HL-60 (cell line): Measurements from ENCODE around the gene WDPCP.
"Not testable (repeated sequence)": the region's sequence is repeated elsewhere in the genome, so short reads cannot be mapped to it uniquely, and the experiment has no call there.

Experiments used
- DNase-seq, 2 experiments: peaks; one replicate each; pipeline ENCODE4 v3.0.0-alpha.2; 2010 to 2020; ENCODE audit warnings: low read depth in 1 of 2, low spot score in 1 of 2
- H3K27ac ChIP-seq: fragments of 250-450 bp; sonication (Bioruptor Pico); replicated peaks from 2 replicates; pipeline ENCODE4 v1.5.1; 2020; ENCODE audit warnings: mild to moderate bottlenecking, moderate library complexity
- H3K27me3 ChIP-seq: fragments of 250-450 bp; sonication (Bioruptor Pico); 2 replicates; pipeline ENCODE4 v1.5.1; 2021; ENCODE audit warnings: mild to moderate bottlenecking, moderate library complexity; ENCODE audit not compliant: insufficient read depth, poor library complexity, severe bottlenecking
- H3K4me3 ChIP-seq: replicated peaks from 2 replicates; pipeline ENCODE4 v1.5.1; 2011; ENCODE audit warnings: mild to moderate bottlenecking, control low read depth, low read length; ENCODE audit not compliant: insufficient read depth
- GABPA ChIP-seq: IDR thresholded peaks from 2 replicates; pipeline ENCODE4 v1.6.1; 2012; ENCODE audit warnings: low read depth
- POLR2AphosphoS5 ChIP-seq: IDR thresholded peaks from 2 replicates; pipeline ENCODE4 v1.6.1; 2012; ENCODE audit warnings: low read depth
- SPI1 ChIP-seq: IDR thresholded peaks from 2 replicates; pipeline ENCODE4 v1.6.1; 2012; ENCODE audit warnings: low read depth, mild to moderate bottlenecking, borderline replicate concordance
- TF ChIP-seq, protein P1 (sequence below): IDR thresholded peaks from one replicate; pipeline ENCODE4 v1.5.1; 2011; ENCODE audit warnings: low read length, control low read depth, inconsistent platforms; ENCODE audit not compliant: insufficient read depth
- TF ChIP-seq, protein P2 (sequence below): IDR thresholded peaks from 2 replicates; pipeline ENCODE4 v1.6.1; 2012; ENCODE audit warnings: low read depth; ENCODE audit not compliant: insufficient replicate concordance

Gene WDPCP

GRCh38 chr2:63422556-63422955 lies 165.7 kb downstream of the WDPCP start:
- no peak for DNase-seq
- Histone ChIP-seq H3K27me3 (no peaks in the 10 kb centered on the region), H3K27ac (no peak overlapping the region), H3K4me3 (no peak overlapping the region)
- TF ChIP-seq, protein P1, sequence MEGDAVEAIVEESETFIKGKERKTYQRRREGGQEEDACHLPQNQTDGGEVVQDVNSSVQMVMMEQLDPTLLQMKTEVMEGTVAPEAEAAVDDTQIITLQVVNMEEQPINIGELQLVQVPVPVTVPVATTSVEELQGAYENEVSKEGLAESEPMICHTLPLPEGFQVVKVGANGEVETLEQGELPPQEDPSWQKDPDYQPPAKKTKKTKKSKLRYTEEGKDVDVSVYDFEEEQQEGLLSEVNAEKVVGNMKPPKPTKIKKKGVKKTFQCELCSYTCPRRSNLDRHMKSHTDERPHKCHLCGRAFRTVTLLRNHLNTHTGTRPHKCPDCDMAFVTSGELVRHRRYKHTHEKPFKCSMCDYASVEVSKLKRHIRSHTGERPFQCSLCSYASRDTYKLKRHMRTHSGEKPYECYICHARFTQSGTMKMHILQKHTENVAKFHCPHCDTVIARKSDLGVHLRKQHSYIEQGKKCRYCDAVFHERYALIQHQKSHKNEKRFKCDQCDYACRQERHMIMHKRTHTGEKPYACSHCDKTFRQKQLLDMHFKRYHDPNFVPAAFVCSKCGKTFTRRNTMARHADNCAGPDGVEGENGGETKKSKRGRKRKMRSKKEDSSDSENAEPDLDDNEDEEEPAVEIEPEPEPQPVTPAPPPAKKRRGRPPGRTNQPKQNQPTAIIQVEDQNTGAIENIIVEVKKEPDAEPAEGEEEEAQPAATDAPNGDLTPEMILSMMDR = no peak
- TF ChIP-seq SPI1 (no peak), POLR2AphosphoS5 (no peak)

- no peak overlapping the region for H3K4me3 ChIP-seq
- no peak for DNase-seq
- no peak overlapping the region for H3K27ac ChIP-seq
- no peaks in the 10 kb centered on the region for H3K27me3 ChIP-seq
- TF ChIP-seq, protein P1 = no peak
- TF ChIP-seq SPI1 = no peak
- TF ChIP-seq, protein P2, sequence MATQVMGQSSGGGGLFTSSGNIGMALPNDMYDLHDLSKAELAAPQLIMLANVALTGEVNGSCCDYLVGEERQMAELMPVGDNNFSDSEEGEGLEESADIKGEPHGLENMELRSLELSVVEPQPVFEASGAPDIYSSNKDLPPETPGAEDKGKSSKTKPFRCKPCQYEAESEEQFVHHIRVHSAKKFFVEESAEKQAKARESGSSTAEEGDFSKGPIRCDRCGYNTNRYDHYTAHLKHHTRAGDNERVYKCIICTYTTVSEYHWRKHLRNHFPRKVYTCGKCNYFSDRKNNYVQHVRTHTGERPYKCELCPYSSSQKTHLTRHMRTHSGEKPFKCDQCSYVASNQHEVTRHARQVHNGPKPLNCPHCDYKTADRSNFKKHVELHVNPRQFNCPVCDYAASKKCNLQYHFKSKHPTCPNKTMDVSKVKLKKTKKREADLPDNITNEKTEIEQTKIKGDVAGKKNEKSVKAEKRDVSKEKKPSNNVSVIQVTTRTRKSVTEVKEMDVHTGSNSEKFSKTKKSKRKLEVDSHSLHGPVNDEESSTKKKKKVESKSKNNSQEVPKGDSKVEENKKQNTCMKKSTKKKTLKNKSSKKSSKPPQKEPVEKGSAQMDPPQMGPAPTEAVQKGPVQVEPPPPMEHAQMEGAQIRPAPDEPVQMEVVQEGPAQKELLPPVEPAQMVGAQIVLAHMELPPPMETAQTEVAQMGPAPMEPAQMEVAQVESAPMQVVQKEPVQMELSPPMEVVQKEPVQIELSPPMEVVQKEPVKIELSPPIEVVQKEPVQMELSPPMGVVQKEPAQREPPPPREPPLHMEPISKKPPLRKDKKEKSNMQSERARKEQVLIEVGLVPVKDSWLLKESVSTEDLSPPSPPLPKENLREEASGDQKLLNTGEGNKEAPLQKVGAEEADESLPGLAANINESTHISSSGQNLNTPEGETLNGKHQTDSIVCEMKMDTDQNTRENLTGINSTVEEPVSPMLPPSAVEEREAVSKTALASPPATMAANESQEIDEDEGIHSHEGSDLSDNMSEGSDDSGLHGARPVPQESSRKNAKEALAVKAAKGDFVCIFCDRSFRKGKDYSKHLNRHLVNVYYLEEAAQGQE = no peak
Measured at GRCh38 chr2:63408530-63408929, 179.7 kb downstream of the WDPCP start.

GRCh38 chr2:63406641-63407040 lies 181.6 kb downstream of the WDPCP start:
- H3K27me3 ChIP-seq = no peaks in the 10 kb centered on the region
- no peak for DNase-seq
- TF ChIP-seq, protein P2 = no peak
- TF ChIP-seq, protein P1 = no peak
- TF ChIP-seq POLR2AphosphoS5 (no peak), GABPA (no peak), SPI1 (no peak)
- no peak overlapping the region for H3K4me3 ChIP-seq
- H3K27ac ChIP-seq = no peak overlapping the region

DNA sequence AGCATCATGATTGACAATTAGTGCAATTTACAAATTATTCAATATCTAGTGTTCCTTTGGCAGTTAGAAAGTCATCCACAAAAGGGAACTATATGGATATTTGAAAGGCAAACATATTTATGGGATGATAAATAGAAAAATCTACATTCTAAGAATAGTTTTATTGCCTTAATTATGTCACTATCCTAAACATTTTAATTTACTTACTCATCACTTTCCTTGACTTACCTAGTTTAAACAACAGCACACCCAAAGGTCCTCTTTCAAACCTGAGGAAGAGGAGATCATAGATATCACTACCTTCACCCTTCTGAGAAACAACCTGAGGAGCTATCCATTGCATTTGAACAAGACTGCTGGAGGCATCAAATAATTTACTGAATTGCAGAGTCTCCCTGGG lies 184.5 kb downstream of the WDPCP start:
- Histone ChIP-seq H3K27ac (no peak overlapping the region), H3K27me3 (no peaks in the 10 kb centered on the region), H3K4me3 (no peak overlapping the region)
- no peak for DNase-seq
- TF ChIP-seq, protein P1 = no peak
- TF ChIP-seq POLR2AphosphoS5 = no peak
- TF ChIP-seq GABPA = no peak
- TF ChIP-seq, protein P2 = no peak
- TF ChIP-seq SPI1 = no peak

- not testable (repeated sequence) for H3K27ac ChIP-seq, H3K4me3 ChIP-seq, H3K27me3 ChIP-seq, DNase-seq
Measured at GRCh38 chr2:63402889-63403288, 185.4 kb downstream of the WDPCP start.
